K562 (cell line): ENCODE measurements around the gene DAO. TPM values are rescaled to one million over a fixed set of nuclear protein-coding genes. Genes with fewer than 3 reads are reported as not detected.

ENCODE experiments used
- ATAC-seq: fragments of 200-7000 bp; cut with Tn5 transposase; 3 replicates; pipeline ENCODE4 v1.9.1; 2020; ENCODE audit warnings: moderate library complexity
- BruUV-seq: library from RNA; stranded (reverse); fragments of 400-500 nt; replicated peaks from 2 replicates; lab custom pipeline; 2021; lab: Mats Ljungman, UMichigan
- CTCF ChIA-PET: fragments of 300-600 bp; formaldehyde crosslinking; extraction: SDS; loops from one replicate; lab custom pipeline; 2021; ENCODE audit warnings: low intra/inter-chr PET ratio; lab: Yijun Ruan, JAX
- POLR2A ChIA-PET: fragments of 300-600, 350-650 bp; sonication (Branson Sonifier 250); formaldehyde crosslinking; extraction: SDS; loops from one replicate; lab custom pipeline; 2021; ENCODE audit warnings: antibody characterized with exemption, inconsistent platforms; lab: Yijun Ruan, JAX
- DNase-seq, 4 experiments: peaks; one replicate each; pipeline versions ENCODE4 v3.0.0 to v3.0.0-alpha.2; 2011 to 2018; ENCODE audit warnings: low spot score in 3 of 4, mixed read lengths in 3 of 4; ENCODE audit errors: extremely low read depth in 1 of 4
- FAIRE-seq: peaks from 2 replicates; lab custom pipeline; 2011; peaks lifted over from hg19 to GRCh38; lab: Jason Lieb, UNC
- H2AFZ ChIP-seq: 2 replicates; pipeline ENCODE4 v1.6.0; 2011; ENCODE audit warnings: low read depth, low read length, control low read depth, inconsistent platforms
- H3K27ac ChIP-seq: fragments of 200-600 bp; 3 replicates; pipeline ENCODE4 v1.8.0; 2011; ENCODE audit warnings: low read depth, mild to moderate bottlenecking, control low read depth, inconsistent platforms, low read length, moderate library complexity, mixed read lengths; ENCODE audit errors: extremely low read depth
- H3K27me3 ChIP-seq, 2 experiments: fragments of 300-600 bp in 1 of 2; 2 replicates in 1 of 2; 3 replicates in 1 of 2; pipeline versions ENCODE4 v1.6.0 to v1.8.0; 2011; ENCODE audit warnings: inconsistent platforms in 2 of 2, low read length in 2 of 2, mild to moderate bottlenecking in 1 of 2, mixed read lengths in 1 of 2, moderate library complexity in 1 of 2; ENCODE audit not compliant: control insufficient read depth in 2 of 2, insufficient read depth in 2 of 2
- H3K36me3 ChIP-seq: fragments of 300-600 bp; 3 replicates; pipeline ENCODE4 v1.8.0; 2011; ENCODE audit warnings: mild to moderate bottlenecking, low read length, inconsistent platforms; ENCODE audit not compliant: control insufficient read depth, insufficient read depth
- H3K4me1 ChIP-seq, 2 experiments: fragments of 200-600 bp in 1 of 2; replicated peaks in 1 of 2; 2 replicates in 1 of 2; 3 replicates in 1 of 2; pipeline versions ENCODE4 v1.5.1 to v1.8.0; 2011; ENCODE audit warnings: inconsistent platforms in 2 of 2, low read length in 2 of 2, mild to moderate bottlenecking in 1 of 2, mixed read lengths in 1 of 2, moderate library complexity in 1 of 2; ENCODE audit not compliant: control insufficient read depth in 2 of 2, insufficient read depth in 2 of 2
- H3K4me2 ChIP-seq: 2 replicates; pipeline ENCODE4 v1.6.1; 2011; ENCODE audit warnings: low read length, control low read depth, inconsistent platforms, mixed read lengths; ENCODE audit not compliant: insufficient read depth
- H3K4me3 ChIP-seq: fragments of 200-600 bp; sonication (generic), shearing (Covaris generic); 2 replicates; pipeline ENCODE4 v1.5.1; 2016; ENCODE audit warnings: control low read depth, inconsistent platforms
- H3K79me2 ChIP-seq: fragments of 200-600 bp; 3 replicates; pipeline ENCODE4 v1.8.0; 2011; ENCODE audit warnings: low read length, inconsistent platforms; ENCODE audit not compliant: control insufficient read depth, insufficient read depth
- H3K9ac ChIP-seq, 2 experiments: 2 replicates each; pipeline versions ENCODE4 v1.6.0 to v1.6.1; 2011; ENCODE audit warnings: low read depth in 2 of 2, low read length in 2 of 2, control low read depth in 1 of 2, inconsistent platforms in 1 of 2, mild to moderate bottlenecking in 1 of 2, mixed read lengths in 1 of 2; ENCODE audit not compliant: insufficient read depth in 1 of 2
- H3K9me1 ChIP-seq: one replicate; pipeline ENCODE4 v1.6.0; 2011; ENCODE audit warnings: inconsistent platforms, mild to moderate bottlenecking, low read length, moderate library complexity; ENCODE audit not compliant: control insufficient read depth, insufficient read depth
- H3K9me3 ChIP-seq: replicated peaks from 2 replicates; pipeline ENCODE4 v1.5.1; 2011; ENCODE audit warnings: low read depth, low read length, inconsistent platforms; ENCODE audit not compliant: control insufficient read depth, insufficient read depth
- H4K20me1 ChIP-seq: replicated peaks from 2 replicates; pipeline ENCODE4 v1.6.1; 2011; ENCODE audit warnings: low read length, inconsistent platforms, mixed read lengths; ENCODE audit not compliant: control insufficient read depth, insufficient read depth
- BHLHE40 ChIP-seq: IDR thresholded peaks from 2 replicates; pipeline ENCODE4 v1.6.1; 2011; ENCODE audit warnings: low read length, improper control_type of control experiment
- BRD9 ChIP-seq: fragments of 450-650 bp; IDR thresholded peaks from 2 replicates; pipeline ENCODE4 v1.6.1; 2018; ENCODE audit warnings: low read depth; ENCODE audit not compliant: partially characterized antibody
- E2F6 ChIP-seq, 2 experiments: IDR thresholded peaks; 2 replicates each; pipeline ENCODE4 v1.6.1; 2011; ENCODE audit warnings: borderline replicate concordance in 1 of 2, control low read depth in 1 of 2, low read depth in 1 of 2, low read length in 1 of 2, mild to moderate bottlenecking in 1 of 2, mixed read lengths in 1 of 2, moderate library complexity in 1 of 2; ENCODE audit not compliant: insufficient read depth in 1 of 2, insufficient read length in 1 of 2, poor library complexity in 1 of 2, severe bottlenecking in 1 of 2; ENCODE audit errors: extremely low read depth in 1 of 2
- SNRNP70 ChIP-seq: fragments of 200-400 bp; formaldehyde crosslinking; optimal IDR thresholded peaks from 2 replicates; pipeline ENCODE3; 2017; ENCODE audit warnings: low read depth, low read length
- SRSF7 ChIP-seq: fragments of 200-400 bp; formaldehyde crosslinking; optimal IDR thresholded peaks from 2 replicates; pipeline ENCODE3; 2017; ENCODE audit warnings: mild to moderate bottlenecking, low read depth, low read length
- TCF15 ChIP-seq: fragments of 250-450 bp; sonication (Bioruptor Pico); IDR thresholded peaks from 2 replicates; pipeline ENCODE4 v1.8.0; 2022; ENCODE audit warnings: moderate library complexity, mild to moderate bottlenecking, inconsistent platforms
- TFE3 ChIP-seq: fragments of 450-650 bp; formaldehyde crosslinking; IDR thresholded peaks from 2 replicates; pipeline ENCODE4 v1.4.0; 2020; ENCODE audit warnings: mild to moderate bottlenecking, mixed read lengths
- ZNF12 ChIP-seq: sonication (generic); formaldehyde crosslinking; IDR thresholded peaks from 2 replicates; pipeline ENCODE4 v1.4.0; 2020; ENCODE audit warnings: mild to moderate bottlenecking, missing genetic modification reagents
- ZNF277 ChIP-seq: fragments of 250-450 bp; sonication (Bioruptor Pico); IDR thresholded peaks from 2 replicates; pipeline ENCODE4 v1.8.0; 2022; ENCODE audit warnings: inconsistent platforms, mild to moderate bottlenecking, moderate library complexity, borderline replicate concordance
- ZNF507 ChIP-seq: conservative IDR thresholded peaks from 2 replicates; pipeline ENCODE4 v1.6.1; 2017; ENCODE audit warnings: missing genetic modification characterization, missing compliant biosample characterization
- WGBS: fragments of 100-300 bp; shearing (Covaris generic); methylation state at CpG from one replicate; pipeline ENCODE4 v1.1.6; 2016; ENCODE audit warnings: low coverage, mixed read lengths; ENCODE audit not compliant: insufficient coverage; ENCODE audit errors: missing lambda C conversion rate; 5-methylcytosine and 5-hydroxymethylcytosine counted together
- in situ Hi-C: fragments of 300-500 bp; cut with MboI; formaldehyde crosslinking; loops from 4 replicates; pipeline ENCODE4 v1.15.0; 2018; ENCODE audit warnings: inconsistent platforms, mixed read lengths
- intact Hi-C: fragments of 100-400 bp; cut with micrococcal nuclease; formaldehyde crosslinking; loops from 2 replicates; pipeline ENCODE4 v1.14.2; 2022
- polyA plus RNA-seq, 8 experiments: library from polyadenylated mRNA; depleted of rRNA in 4 of 8; stranded (reverse) in 5 of 8; unstranded in 3 of 8; fragments of >200 nt; fragmentation: Nextera tagmentation in 2 of 8; fragmentation: Illumina TruSeq in 1 of 8; extraction: Ambion mirVana in 2 of 8; extraction: Trizol in 1 of 8; gene quantifications; 2 replicates each; pipeline versions ENCODE4 v1.2.1 to v1.2.3, GENCODE V29; 2011 to 2014; ENCODE audit warnings: inconsistent platforms in 1 of 8, missing spikeins in 1 of 8
- total RNA-seq, 7 experiments: library from RNA; depleted of rRNA in 6 of 7; stranded (reverse); fragments of >200 nt in 6 of 7; fragmentation: Illumina TruSeq in 2 of 7; extraction: Trizol in 2 of 7; gene quantifications; 2 replicates each; pipeline versions ENCODE4 v1.2.1 to v1.2.3, GENCODE V29; 2011 to 2021; ENCODE audit warnings: low replicate concordance in 1 of 7
- TF ChIP-seq, protein P1 (sequence below): fragments of 250-450 bp; sonication (Bioruptor Pico); IDR thresholded peaks from 2 replicates; pipeline ENCODE4 v1.6.1; 2021; ENCODE audit warnings: mild to moderate bottlenecking

DAO gene
- total and polyA plus RNA-seq, 9 of the 15 experiments (the other 6 are each of a cell fraction or from before 2014, with no cell fraction given), result not detected

- no peak for TF ChIP-seq TFE3 (CRISPR knock-in tag)
These were observed 50.3 kb downstream of the DAO start (continued) for GRCh38 chr12:108930155-108930554.

DNA sequence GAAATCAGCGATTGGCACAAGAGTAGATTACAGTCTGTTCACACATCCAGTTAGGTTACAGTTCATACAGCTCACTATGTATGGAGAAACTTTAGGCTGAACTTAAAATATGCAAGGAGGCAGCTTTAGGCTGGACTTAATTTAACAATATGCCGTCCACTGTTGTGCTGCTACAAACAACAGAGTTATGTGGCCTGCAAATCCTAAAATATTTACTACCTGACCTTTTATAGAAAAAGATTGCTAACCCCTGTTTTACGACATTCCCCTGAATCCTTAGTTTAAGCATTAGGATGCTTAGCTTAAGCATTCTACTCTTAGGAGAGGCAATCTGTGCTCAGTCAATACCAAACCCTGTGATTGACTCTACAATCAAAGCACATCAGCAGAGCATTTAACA is 50.9 kb downstream of the DAO start:
- BruUV-seq, result no TSS peak
- POLR2A ChIA-PET, result interaction anchor here (1.2 kb wide), 1 partner anchor 154 kb away, joined by 4 read pairs; no protein-coding TSS in a partner anchor
- H3K9me1 ChIP-seq, result no peaks in the 10 kb centered on the region
- TF ChIP-seq BRD9 (no peak), SRSF7 (no peak), ZNF507 (tag) (no peak), SNRNP70 (no peak), E2F6 (IDR thresholded peaks at IDR 0.05; ENCODE audit: borderline replicate concordance in 1 of 2, extremely low read depth in 1 of 2, insufficient read depth in 1 of 2, insufficient read length in 1 of 2, low read depth in 1 of 2, low read length in 1 of 2, poor library complexity in 1 of 2, severe bottlenecking in 1 of 2) (no peak), TCF15 (no peak), BHLHE40 (no peak), ZNF277 (CRISPR knock-in tag) (no peak), ZNF12 (CRISPR knock-in tag) (no peak)
- TF ChIP-seq, protein P1, sequence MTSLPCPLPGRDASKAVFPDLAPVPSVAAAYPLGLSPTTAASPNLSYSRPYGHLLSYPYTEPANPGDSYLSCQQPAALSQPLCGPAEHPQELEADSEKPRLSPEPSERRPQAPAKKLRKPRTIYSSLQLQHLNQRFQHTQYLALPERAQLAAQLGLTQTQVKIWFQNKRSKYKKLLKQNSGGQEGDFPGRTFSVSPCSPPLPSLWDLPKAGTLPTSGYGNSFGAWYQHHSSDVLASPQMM, result no peak
- TF ChIP-seq, all 486 proteins: peak for 0
- CTCF ChIA-PET, result no interaction called here
- Histone ChIP-seq H4K20me1 (0 out of 2 replicates have a peak, but pooled peaks cover 4% of the 10 kb centered on the region), H3K4me1 (no peaks in the 10 kb centered on the region), H3K27me3 (peaks cover 17 to 23% of the 10 kb centered on the region in 2 experiments; a peak in 4 of 5 replicates), H2AFZ (no peak overlapping the region), H3K4me3 (no peak overlapping the region), H3K9ac (no peak overlapping the region), H3K9me3 (no peaks in the 10 kb centered on the region), H3K79me2 (no peaks in the 10 kb centered on the region), H3K36me3 (no peaks in the 10 kb centered on the region), H3K4me2 (no peak overlapping the region), H3K27ac (no peak overlapping the region)
- DNase-seq, result no peak
- no peak for ATAC-seq
- intact Hi-C loops, result no loop called here
- in situ Hi-C loops, result no loop called here
- 0% methylated on average over 3 of the region's 3 CpGs for WGBS
- no peak for FAIRE-seq
